ENCODE data around the gene HSPH1.
"Not testable (repeated sequence)": the region's sequence is repeated elsewhere in the genome, so short reads cannot be mapped to it uniquely, and the experiment has no call there.

Gene HSPH1

DNA sequence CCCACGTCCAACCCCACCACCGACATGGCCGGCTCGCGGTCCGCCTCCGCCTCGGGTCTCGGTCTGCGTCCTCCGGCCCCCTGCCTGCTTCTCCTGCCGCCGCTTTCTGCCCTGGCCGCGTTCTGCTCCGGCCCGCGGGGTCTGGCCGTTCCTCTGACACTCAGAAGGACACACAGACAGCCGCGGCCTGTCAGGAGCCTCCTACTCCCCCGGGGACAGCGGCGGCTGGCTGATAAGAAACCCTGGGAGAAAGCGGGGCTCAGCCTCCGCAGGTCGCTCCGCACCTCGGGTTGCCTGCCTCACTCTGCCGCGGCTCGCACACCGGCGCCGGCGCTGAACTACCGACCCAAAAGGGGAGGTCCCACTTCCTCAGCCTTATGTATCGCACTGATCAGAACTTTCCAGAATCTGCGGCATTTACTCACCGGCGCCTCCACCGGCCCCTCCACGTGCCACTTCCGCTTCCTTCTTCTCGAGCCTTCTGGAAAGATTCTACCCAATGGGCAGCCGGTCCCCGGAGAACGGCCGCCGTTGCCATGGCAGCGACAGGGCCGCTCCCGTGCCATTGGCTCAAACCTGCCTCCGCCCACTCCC lies at the start of gene HSPH1:
TSS of gene HSPH1 (minus strand) at position 348 of the 594 bp plus-strand sequence. CDS start at position 26, 322 bp downstream.
- peak; percentile 84 to 96 for DNase-seq

DNA sequence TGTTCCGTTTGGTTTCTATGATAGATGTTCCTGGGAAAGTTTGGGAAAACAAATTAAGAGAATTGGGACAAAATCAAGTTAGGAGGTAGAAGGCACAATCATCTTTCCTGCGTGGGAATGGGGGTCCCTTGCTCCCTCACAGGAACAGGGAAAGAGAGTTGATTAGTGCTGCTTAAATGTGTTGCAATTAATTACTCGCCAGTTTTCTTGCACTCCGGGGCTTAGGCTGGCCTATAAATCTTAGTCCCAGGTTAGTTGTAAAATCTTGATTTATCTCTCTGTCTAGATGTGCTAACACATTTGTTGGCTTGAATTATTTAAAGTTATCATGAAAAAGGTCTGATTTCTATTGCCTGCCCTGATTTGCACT lies 48.1 kb upstream of the HSPH1 start:
- no peak for DNase-seq

DNA sequence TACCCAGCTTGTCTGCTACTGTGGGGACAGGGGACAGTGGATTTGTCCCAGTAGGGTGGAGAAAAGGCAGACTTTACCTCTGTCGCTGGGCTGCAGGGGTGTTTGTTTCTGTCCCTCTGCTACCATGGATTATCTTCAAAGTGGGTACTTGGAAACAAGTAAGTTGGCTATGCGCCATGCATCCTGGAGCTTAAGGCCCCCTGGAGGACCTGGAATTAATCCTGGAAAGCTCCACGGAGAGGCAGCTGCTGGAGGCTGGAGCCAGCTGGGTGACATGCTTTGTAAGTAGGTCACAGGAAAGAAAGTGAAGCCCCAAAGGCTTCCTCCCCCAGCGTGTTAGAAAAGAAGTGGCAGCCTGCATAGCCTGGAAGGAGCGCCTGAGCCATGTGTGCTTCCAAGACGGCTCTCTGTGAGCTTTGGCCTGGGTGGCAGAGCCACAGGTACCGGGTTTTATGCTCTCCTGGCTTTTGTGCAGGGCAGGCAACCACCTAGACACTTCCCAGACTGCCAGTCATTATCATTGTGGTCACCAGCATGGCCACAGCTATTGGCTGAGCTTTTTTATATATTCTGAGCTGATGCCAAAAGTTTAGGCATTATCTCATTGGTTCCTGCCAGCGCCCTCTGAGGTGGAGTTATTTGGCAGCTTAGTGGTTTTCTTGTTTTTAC lies 47.6 kb upstream of the HSPH1 start:
- DNase-seq: peak; percentile 84 to 96

DNA sequence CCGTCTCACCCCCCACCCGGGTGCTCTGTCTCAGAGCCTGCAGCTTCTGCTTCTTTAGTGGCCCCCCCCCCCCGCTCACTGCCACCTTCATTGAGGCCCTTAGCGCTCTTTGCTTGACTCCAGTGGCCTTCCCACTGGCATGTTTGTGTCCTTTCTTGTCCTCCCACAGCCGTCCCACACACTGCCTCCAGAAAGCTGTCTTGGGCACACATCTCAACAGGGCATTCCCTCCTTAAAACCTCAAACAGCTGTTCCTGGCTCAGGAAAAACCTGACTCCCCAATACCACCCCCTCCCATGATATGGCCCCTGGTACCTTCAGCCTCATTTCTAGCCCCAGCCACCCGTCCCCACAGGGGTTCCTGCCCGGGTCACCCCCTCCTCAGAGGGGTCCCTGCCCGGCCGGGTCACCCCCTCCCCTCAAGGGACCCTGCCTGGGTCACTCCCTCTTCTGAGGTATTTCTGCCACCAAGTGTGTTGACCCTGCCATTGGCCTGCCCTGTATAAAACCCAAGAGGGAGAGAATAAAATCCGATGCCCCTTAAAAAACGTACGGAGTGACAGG lies 46.9 kb upstream of the HSPH1 start:
- no peak for DNase-seq

DNA sequence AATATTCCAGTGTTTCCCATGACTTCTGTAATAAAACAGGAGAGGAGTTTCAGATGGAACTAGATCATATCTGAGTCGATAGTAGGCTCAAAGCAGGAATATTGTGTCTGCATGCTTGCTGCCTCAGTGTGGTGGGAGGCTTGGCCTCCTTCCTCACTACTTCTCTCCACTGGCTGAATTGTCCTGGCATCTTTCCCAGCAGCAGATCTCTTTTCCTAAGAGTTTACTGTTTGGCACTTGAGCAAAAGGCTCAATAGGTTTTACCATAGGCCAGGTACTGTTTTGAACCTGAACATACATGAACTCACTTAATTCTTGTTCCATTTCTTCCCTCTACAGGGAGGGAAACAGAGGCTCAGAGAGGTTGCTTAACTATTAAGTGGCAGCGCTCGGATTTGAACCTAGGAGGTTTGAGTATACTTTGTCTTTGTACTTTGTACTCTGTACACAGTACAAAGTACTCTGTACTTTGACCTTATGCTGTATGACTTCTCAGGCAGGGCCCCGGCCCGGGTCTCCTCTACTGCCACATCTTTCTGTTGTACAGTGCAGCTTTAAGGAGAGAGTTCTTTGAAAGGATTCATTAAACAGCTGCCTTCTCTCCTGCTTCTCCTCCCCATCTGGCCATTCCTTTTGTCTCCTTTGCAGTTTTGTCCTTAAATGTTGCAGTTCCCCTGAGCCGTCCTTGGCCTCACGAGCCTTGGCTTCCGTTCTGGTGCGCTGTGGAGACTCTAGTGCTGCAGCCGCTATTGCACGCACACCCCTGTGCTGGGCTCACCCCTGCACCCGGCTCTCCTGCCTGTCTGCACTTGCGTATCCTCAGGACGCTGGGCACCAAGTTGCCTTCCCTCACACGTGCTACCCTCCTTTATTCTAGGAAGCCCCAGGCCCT lies 46.2 kb upstream of the HSPH1 start:
- DNase-seq: peak; percentile 32 to 71

DNA sequence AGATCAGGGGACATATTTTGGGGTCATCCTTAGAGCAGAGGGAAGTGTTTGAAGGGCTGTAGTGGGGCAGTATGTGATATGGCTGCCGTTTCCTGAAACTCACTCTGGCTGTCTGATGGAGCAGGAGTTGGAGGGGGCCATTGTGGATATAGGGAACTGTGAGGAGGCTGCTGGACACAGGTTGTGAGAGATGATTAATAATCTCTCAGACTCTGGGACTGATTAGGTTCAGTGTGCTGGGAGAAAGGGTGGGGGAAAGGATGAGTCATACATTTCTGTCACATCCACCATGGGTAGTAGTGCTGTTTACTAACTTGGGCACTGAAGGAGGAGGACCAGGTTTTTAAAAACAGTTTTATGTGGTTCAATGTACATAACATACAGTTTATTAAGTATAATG lies 42.9 kb upstream of the HSPH1 start:
- peak in 1 of 2 experiments; percentile 23 for DNase-seq

DNA sequence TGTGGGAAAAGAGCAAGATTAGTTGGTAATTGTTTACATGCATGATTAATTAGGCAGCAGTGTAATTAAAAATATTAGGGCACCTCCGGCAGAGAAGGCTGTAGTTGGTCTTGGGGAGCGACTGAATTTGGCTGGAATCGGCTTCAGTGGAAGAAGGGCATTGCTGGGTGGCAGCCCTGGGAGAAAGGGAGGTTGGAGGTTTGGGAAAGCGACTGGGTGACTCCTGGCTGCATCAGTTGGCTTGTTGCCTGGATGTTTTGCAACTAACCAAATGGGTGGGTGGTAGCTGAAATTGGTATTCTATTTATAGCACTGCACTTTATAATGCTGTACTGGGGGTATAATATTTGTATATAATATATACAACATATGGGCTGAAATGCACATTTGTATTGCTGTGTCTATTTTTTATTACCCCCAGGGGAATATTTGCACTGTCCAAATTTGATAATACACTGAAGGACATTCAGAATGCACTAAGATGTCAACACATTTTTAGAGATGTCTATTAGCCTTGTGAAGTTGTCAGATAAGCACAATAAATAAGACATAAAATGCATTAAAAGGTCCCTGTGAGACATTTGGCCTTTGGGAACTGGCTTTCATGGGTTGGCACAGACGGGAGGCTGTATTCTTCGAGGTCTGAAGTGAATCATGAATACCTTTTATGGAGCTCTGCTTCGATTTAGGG lies 39.8 kb upstream of the HSPH1 start:
- peak; percentile 28 to 77 for DNase-seq

DNA sequence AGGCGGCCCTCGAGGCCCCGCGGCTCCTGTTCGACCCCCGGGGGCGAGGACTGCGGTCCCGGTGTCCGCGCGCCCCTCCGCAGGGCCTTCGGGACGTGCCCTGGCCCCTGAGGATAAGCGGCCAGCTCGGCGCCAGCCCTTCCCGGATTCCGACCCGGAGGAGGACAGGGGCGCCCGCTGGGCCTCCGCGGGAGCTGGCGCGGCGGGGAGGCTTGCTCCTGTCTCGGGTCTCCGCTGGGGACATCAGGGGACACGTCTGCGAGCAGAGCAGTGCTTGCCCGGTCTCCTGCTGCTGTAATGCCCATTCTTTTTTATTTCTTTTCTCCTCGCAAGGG lies 38.9 kb upstream of the HSPH1 start:
- DNase-seq: no peak

DNA sequence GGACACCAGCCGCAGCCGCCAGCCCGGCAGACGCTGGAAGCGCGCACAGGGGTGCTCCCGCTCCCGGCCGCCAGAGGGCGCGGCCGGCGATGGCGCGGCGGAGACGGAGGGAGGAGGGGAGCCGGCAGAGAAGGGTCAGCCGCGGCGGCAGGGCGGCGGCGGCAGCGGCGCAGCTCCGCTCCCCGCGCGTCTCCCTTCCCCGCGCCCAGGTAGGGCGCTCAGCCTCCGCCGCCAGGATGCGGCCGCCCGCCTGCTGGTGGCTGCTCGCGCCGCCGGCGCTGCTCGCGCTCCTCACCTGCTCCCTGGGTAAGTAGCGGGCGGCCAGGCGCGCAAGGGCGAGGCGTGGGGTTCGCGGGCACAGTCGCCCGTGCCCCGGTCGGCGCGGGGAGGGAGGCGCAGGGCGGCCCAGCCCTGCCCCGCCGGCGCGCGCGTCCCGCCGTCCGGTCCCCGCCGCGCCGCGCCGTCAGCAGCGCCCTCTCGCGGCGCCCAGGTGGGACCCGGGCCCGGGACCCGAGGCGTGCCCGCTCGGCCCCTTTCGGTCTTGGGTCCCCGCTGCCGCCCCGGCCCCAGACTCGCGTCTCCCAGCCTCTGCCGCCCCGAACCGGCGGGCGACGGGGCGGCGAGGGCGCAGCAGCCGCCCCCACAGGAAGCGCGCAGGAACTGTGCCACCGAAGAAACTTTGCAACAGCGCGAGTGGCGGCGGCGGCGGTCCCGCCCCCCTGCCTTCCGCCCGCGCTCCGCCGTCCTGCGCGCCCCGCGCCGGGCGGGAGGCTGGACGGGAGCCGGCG lies 38.3 kb upstream of the HSPH1 start, which contains the start of gene B3GLCT:
TSS of gene B3GLCT (plus strand) at position 127 of the 788 bp plus-strand sequence. CDS start at position 237, 110 bp downstream.
- peak in 1 of 2 experiments; percentile 78 for DNase-seq

DNA sequence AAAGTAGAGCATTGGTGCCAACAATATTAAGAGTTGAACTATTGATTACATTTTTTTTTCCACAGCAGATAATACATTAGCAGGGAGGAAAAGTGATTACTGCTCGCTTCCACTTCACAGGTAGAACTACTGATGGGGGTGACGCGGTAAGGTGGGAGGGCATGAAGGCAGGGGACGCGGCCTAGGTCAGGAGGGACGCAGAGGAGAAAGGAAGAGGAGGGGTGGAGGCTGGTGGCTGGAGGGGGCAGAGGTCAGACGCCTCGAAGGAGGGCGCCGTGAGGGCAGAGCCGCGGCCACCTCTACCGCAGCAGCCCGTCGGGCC lies 37.8 kb upstream of the HSPH1 start:
- DNase-seq: no peak

DNA sequence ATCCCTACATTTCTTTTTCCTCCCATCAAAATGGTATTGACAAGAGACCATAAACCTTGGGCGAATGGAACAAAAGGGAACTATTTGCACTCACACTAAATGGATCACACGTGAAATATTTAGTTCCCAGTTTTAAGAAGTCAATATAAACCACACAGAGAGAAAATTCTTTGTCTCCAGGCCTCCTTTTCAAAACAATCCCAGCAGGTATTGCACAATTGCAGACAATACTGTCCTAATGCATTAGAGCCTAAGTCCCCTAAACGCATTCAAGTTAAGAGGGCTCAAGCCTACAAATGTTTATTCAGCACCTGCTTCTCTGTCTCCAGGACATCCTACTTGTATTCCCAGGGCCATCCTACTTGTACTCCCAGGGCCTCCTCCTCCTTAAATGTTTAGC lies 36.8 kb upstream of the HSPH1 start:
- DNase-seq: no peak

DNA sequence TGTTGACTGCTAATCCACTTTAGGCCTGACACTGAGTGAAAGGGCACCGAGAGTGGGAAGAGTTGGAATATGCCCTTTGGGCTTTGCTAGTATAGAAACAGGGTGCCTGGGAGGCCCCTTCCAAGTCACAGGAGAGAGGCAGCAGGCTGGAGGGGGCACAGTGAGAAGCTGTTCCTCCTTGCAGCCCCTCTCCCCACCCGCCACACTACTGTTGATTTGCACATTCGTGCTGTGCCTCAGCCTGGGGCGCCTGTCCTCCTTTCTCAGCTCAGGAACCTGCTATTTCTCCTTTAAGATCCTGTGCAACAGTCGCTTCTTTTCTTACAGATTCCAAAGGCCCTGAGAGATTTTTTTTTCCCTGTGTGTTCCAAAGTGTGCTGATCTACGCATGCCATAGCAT lies 35.3 kb upstream of the HSPH1 start:
- no peak for DNase-seq

DNA sequence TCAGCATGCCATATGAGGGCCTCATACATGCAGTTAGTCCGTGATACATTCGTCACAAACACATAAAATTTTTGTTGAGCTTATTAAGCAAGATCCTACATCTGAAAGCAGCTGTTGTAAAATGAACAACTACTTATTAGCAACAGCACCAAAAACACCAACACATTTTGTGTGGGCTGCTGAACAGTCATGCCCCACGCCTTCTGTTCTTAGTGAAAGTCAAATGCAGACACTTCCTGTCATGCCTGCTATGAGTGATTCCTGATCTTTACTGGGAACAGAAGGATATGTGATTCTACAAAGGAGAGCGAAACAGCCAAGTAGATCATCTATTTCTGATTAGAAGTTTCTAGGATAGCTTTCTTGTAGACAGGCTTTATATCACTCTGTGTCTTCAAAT lies 33.9 kb upstream of the HSPH1 start:
- no peak for DNase-seq

DNA sequence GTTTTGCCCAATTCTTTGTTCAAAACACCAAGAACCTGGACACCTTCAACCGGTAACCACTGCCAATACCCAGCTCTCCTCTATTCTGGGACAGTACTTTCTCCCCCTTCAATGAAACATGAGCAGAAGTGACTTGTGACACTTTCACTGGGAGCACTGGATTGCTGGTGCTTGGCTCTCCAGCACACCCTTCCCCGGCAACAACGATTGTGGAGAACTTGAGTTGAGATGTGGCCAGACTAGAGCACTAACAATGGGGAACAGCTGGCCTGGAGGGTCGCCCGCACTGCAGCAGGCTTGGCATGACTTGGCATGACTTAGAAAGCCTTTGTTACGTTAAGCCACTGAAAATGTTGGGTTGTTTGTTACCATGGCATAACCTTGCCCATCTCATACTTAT lies 30.6 kb upstream of the HSPH1 start:
- no peak for DNase-seq

DNA sequence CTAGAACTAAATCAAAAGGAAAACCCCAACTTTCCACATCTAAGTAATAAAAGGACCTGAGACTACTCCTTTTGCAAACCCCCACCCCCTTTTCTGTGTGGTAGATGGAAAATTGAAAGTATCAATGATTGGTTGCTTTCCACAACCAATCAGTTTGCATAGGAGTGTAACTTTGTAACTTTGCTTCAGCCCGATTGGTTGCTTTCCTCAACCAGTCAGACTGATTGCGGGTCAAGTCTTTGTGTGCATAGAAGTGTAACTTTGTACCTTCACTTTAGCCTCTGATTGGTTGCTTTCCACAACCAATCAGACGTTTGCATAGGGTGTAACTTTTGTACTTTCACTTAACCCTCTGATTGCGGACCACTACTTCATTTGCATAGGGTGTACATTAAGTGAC lies 30.0 kb upstream of the HSPH1 start:
- no peak for DNase-seq

DNA sequence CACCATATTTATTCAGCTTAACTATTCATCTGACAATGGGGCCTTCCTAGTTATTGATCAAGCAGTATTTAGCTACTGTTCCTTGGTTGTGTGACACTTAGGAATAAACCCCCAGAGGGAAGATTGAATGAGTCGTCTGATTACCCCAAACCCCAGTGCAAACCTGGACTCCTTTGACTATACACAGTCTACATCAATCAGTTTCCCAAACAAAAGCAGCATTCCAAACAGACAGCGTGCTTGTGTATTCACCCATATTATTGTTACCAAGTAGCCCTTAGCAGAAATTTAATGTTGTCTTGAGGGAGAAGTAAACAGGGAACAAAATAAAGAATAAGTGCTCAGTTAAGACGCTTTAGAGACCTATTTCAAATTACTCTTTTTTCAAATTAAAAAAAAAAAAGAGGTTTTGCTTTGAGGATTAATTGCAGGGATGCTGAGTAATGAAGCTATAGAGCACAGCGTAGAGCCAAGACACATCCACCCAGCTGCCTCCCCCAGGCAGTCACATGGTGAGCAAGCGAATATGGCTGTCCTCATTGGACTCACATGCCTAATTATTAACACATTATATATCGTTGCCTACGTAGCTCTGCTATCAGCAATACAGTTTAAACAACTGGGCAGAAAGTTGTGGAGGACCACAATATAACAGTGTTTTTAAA lies 23.4 kb upstream of the HSPH1 start:
- no peak for DNase-seq

DNA sequence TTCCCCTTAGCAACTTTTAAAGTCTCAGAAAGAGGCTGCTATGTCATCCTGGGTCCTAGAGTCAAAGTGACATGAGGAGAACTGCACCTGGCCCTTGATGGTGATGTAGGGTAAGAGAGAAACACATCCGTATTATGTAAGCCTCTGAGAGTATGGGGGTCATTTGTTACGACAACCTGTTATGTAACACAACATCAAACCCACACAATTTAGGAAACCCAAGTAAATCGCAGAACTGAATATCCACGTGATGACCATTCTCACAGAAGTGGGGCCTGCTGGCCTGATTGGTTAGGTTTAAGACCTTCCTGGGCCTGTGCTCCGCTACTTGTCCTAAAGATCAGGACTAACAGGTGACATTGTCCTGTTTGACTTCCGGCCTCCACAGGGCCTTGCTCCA lies 22.7 kb upstream of the HSPH1 start:
- no peak for DNase-seq

DNA sequence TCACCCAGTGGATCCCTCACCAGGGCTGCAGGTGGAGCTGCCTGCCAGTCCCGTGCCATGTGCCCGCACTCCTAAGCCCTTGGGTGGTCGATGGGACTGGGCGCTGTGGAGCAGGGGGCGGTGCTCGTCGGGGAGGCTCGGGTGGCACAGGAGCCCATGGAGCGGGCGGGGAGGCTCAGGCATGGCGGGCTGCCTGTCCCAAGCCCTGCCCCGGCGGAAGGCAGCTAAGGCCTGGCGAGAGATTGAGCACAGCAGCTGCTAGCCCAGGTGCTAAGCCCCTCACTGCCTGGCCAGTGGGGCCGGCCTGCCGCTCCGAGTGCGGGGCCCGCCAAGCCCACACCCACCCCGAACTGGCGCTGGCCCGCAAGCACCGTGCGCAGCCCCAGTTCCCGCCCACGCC lies 21.3 kb upstream of the HSPH1 start:
- DNase-seq: no peak

DNA sequence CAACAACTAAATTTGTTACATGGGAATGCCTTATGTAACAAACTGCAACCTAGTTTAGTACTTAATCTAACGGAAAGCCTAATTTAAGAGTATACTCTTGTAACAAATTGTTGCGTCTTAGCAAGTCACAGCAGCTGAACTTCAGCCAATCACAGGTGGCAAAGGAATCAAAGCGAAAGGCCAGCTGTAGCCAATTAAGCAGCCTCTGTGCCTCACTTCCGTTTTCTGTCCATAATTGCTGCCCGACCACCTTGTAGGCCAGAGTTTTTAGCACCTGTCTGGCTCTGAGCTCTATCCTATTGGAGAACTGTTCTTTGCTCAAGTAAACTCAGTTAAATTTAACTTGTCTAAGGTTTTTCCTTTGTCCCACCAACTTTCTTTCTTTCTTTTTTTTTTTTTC lies 18.1 kb upstream of the HSPH1 start:
- DNase-seq: no peak

DNA sequence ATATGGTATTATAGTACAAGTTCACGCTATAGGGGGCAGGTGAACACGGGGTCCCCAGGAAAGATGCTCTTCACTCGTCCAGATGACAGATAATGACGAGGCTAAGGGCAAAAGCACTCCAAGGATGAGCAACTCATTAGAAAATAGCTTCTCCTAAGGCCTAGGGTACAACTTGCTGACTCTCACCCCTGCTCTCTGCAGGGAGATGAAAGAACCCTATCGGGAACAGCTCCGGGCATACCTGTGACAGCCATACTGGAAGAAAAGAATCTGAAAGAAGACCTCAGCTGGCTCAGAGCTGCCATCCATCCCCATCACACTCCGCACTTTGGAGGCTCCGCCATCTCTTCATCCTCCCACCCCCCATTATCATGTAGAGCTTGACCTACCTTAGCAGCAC lies 17.5 kb upstream of the HSPH1 start:
- no peak for DNase-seq

DNA sequence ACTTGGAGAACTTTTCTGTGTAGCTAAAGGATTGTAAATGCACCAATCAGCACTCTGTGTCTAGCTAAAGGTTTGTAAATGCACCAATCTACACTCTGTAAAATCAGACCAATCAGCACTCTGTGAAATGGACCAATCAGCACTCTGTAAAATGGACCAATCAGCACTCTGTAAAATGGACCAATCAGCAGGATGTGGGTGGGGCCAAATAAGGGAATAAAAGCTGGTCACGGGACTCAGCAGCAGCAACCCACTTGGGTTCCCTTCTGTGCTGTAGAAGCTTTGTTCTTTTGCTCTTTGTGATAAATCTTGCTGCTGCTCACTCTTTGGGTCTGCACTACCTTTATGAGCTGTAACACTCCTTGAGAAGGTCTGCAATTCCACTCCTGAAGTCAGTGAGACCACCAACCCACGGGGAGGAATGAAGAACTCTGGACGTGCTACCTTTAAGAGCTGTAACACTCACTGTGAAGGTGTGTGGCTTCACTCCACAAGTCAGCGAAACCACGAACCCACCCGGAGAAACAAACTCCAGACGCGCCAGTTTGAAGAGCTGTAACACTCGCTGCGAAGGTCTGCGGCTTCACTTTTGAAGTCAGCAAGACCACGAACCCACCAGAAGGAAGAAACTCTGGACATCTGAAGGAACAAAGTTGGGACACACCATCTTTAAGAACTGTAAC lies 16.2 kb upstream of the HSPH1 start:
- DNase-seq: not testable (repeated sequence)

All from NCI-H446 (cell line).